GM13977 (cell line): ENCODE data around the gene MAP2.
A peak's percentile ranks its signal among the peaks of the same experiment; 100 is the strongest.

Source experiments
- DNase-seq: peaks from one replicate; pipeline ENCODE4 v3.0.0; 2012; ENCODE audit warnings: low spot score
- in situ Hi-C: fragments of 300-500 bp; cut with MboI; formaldehyde crosslinking; loops from one replicate; pipeline ENCODE4 v1.12.0; 2022; ENCODE audit warnings: low sequenced_read_pairs, low pct_unique_long_range_greater_than_20kb, mixed read lengths, inconsistent platforms; ENCODE audit not compliant: unreplicated experiment
- TF ChIP-seq, protein P1 (sequence below): IDR thresholded peaks from 2 replicates; pipeline ENCODE4 v1.5.1; 2012; ENCODE audit warnings: mild to moderate bottlenecking, control low read depth; ENCODE audit not compliant: insufficient read depth; ENCODE audit errors: extremely low read depth, missing control alignments

MAP2 gene, protein sequence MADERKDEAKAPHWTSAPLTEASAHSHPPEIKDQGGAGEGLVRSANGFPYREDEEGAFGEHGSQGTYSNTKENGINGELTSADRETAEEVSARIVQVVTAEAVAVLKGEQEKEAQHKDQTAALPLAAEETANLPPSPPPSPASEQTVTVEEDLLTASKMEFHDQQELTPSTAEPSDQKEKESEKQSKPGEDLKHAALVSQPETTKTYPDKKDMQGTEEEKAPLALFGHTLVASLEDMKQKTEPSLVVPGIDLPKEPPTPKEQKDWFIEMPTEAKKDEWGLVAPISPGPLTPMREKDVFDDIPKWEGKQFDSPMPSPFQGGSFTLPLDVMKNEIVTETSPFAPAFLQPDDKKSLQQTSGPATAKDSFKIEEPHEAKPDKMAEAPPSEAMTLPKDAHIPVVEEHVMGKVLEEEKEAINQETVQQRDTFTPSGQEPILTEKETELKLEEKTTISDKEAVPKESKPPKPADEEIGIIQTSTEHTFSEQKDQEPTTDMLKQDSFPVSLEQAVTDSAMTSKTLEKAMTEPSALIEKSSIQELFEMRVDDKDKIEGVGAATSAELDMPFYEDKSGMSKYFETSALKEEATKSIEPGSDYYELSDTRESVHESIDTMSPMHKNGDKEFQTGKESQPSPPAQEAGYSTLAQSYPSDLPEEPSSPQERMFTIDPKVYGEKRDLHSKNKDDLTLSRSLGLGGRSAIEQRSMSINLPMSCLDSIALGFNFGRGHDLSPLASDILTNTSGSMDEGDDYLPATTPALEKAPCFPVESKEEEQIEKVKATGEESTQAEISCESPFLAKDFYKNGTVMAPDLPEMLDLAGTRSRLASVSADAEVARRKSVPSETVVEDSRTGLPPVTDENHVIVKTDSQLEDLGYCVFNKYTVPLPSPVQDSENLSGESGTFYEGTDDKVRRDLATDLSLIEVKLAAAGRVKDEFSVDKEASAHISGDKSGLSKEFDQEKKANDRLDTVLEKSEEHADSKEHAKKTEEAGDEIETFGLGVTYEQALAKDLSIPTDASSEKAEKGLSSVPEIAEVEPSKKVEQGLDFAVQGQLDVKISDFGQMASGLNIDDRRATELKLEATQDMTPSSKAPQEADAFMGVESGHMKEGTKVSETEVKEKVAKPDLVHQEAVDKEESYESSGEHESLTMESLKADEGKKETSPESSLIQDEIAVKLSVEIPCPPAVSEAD (N-terminal part only)

DNA sequence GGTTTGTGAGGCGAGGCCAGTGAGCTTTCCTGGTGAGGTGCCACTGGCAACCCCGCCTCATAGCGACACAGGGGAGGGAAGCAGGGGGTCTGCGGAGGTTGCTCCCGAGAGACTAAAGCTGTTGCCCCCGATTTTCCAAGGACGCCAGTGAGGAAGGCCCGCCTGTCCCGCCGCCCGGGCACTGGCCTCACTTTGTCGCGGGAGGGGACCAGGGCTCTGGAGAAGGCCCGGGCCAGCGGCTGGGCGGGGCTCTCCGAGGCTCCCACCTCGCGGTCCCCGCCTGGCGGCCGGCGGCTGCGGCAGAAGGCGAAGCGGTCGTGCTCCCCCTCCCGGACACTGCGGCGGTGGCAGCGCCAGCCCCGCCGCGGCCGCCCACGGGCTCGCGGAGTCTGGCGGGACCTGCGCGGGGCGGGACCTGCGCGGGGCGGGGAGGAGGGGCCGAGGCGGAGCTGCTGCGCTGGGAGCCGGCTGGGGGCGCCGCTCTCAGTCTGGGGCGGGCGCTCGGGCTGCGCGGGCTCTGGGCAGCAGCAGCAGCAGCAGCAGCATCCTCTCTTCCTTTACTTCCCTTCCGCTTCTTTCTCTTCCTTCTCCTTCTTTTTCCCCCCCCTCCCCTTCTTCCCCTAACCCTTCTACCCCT is at the start of gene MAP2:
MAP2 (plus strand) TSS at position 486 of the 637 bp plus-strand sequence. CDS start 229,124 bp downstream, outside the sequence.
- TF ChIP-seq, protein P1, sequence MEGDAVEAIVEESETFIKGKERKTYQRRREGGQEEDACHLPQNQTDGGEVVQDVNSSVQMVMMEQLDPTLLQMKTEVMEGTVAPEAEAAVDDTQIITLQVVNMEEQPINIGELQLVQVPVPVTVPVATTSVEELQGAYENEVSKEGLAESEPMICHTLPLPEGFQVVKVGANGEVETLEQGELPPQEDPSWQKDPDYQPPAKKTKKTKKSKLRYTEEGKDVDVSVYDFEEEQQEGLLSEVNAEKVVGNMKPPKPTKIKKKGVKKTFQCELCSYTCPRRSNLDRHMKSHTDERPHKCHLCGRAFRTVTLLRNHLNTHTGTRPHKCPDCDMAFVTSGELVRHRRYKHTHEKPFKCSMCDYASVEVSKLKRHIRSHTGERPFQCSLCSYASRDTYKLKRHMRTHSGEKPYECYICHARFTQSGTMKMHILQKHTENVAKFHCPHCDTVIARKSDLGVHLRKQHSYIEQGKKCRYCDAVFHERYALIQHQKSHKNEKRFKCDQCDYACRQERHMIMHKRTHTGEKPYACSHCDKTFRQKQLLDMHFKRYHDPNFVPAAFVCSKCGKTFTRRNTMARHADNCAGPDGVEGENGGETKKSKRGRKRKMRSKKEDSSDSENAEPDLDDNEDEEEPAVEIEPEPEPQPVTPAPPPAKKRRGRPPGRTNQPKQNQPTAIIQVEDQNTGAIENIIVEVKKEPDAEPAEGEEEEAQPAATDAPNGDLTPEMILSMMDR = peak; percentile 88
- DNase-seq = peak; percentile 90
- in situ Hi-C loops = no loop called here

DNA sequence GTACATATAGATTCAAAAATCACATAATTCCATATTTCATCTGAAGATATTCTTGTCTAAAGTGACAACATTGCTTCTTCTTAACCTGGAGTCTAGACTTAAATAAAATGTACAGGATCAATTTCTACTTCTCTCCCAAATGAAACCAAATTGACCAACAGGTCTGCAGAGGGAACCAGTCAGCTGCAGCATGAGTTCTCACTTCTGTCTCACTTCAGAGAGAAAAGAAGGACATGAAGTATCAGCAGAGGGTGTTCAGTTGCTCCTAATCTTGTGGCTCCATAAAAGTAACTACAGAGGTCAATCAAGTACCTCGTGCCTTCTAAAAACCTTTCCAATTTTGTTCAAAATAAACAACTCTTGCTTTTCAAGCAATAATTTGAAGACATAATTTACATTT is 47.2 kb upstream of the MAP2 start:
- no peak for DNase-seq
- TF ChIP-seq, protein P1 = no peak

DNA sequence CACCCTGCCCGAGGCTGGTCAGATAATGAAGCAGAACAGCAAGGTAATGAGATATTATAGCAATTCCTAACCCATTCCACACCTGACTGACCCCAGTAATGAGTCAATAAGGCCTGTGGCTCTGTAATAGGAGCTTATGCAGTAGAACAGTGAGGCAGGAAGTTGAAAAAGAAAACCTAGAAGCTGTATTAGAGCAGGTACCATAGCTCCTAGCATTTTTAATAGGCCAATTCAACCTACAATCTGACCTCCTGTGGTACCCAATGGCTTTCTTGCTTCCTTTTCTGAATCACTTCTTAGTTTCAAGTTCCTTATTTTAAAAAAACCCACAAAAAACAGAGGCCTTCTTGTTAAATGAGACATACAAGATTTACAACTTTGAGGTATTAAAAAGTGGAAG is 43.6 kb upstream of the MAP2 start:
- in situ Hi-C loops = no loop called here
- peak; percentile 7 for DNase-seq
- TF ChIP-seq, protein P1 = no peak

More for the DNA sequence above, 47.2 kb upstream of the MAP2 start:
- in situ Hi-C loops = no loop called here

DNA sequence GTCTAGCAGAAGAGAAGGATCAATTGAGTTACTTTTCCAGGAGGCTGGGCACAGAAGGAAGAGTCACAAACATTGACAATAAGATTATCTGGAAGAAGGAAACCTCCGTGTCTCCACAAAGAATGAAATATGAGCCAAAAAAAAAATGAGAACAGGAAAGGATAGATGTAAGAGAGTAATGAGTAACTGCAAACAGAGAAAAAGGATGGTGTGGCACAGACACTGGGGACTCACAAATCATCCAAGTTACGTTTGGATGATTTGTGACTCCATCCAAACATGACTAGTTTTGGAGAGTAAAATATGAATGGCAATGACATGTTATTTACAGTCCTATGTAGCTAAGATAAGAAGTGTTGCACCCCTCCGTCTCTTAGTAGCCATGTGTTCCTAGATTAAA is 42.8 kb upstream of the MAP2 start:
- in situ Hi-C loops = no loop called here
- TF ChIP-seq, protein P1 = no peak
- no peak for DNase-seq

DNA sequence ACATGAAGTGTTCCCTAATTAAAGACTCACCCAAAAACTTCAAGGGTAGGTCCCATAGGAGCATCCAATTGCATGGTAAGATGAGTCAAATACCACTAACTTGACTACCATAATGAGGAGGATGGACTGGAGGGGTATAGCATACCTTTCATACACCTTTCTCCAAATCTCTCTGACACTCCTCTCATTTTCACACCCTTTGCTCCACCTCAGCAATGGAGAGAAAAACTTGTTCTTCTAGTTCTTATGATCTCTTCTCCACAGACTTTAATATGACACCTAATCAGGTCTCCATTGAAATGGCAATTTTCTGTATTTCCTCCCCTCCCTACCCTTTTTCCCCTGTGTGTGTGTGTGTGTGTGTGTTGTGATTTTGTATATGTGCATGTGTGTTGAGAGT is 41.1 kb upstream of the MAP2 start:
- TF ChIP-seq, protein P1 = no peak
- in situ Hi-C loops = no loop called here
- no peak for DNase-seq

DNA sequence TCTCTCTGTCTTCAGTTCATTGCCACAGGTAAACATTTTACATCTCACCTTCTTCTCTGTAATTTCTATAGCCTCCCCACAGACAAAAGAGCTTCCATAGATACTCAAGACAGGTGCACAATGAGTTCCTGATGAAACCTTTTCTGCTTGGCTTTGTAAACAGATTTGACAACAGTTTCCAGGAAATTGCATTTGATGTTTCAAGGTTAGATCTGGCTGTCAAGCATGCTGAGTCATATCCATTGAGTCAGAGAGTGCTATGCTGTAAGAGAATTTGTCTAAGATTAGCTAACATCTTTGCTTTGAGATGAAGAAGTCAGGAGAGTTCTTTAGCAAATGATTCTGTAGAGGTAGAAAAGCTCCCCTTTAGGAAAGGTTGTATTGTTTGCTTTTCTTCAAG is 40.6 kb upstream of the MAP2 start:
- TF ChIP-seq, protein P1 = no peak
- no peak for DNase-seq
- in situ Hi-C loops = no loop called here
